Hematopoietic multipotent progenitor cell (in vitro differentiated cells): Measurements from ENCODE around the gene DMD. TPM values are rescaled to one million over a fixed set of nuclear protein-coding genes. Genes with fewer than 3 reads are reported as not detected.

ENCODE experiments used
- DNase-seq, 3 donors: peaks; one replicate each; pipeline ENCODE4 v3.0.0-alpha.2; 2011 to 2015; ENCODE audit warnings: low read depth in 2 of 3, low spot score in 2 of 3
- total RNA-seq: library from RNA; depleted of rRNA; stranded (reverse); fragments of >200 nt; gene quantifications from one replicate; pipeline ENCODE4 v1.2.3, GENCODE V29; 2012

The DMD gene
- total RNA-seq, 1 donor, result 0.54 TPM

GRCh38 chrX:31271615-31272471 lies 1939.5 kb downstream of the DMD start:
- no peak for DNase-seq

- DNase-seq, result no peak
These were observed 1941.4 kb downstream of the DMD start for GRCh38 chrX:31269914-31270313.

GRCh38 chrX:31268359-31268758 lies 1943.0 kb downstream of the DMD start:
- DNase-seq, result no peak

- DNase-seq, result peak in 2 of 3 donors; percentile 27 to 39
These were observed 1944.9 kb downstream of the DMD start for GRCh38 chrX:31266203-31267076.

- DNase-seq, result no peak
These were observed 1946.0 kb downstream of the DMD start for GRCh38 chrX:31265383-31265782.

- DNase-seq, result no peak
These were observed 1951.0 kb downstream of the DMD start for GRCh38 chrX:31260351-31260750.

GRCh38 chrX:31258166-31258565 lies 1953.2 kb downstream of the DMD start:
- no peak for DNase-seq

GRCh38 chrX:31255310-31256033 lies 1955.9 kb downstream of the DMD start:
- DNase-seq, result no peak

GRCh38 chrX:31252133-31252532 lies 1959.2 kb downstream of the DMD start:
- no peak for DNase-seq

- no peak for DNase-seq
These were observed 1960.0 kb downstream of the DMD start for GRCh38 chrX:31251336-31251735.

GRCh38 chrX:31245714-31246113 lies 1965.6 kb downstream of the DMD start:
- DNase-seq, result no peak

GRCh38 chrX:31243804-31244203 lies 1967.5 kb downstream of the DMD start:
- DNase-seq, result no peak

- DNase-seq, result peak in 1 of 3 donors; percentile 0
These were observed 1970.4 kb downstream of the DMD start for GRCh38 chrX:31240982-31241381.

- DNase-seq, result no peak
These were observed 1974.2 kb downstream of the DMD start for GRCh38 chrX:31237189-31237588.

GRCh38 chrX:31236231-31236630 lies 1975.1 kb downstream of the DMD start:
- no peak for DNase-seq

- DNase-seq, result no peak
These were observed 1977.3 kb downstream of the DMD start for GRCh38 chrX:31233941-31234496.

- no peak for DNase-seq
These were observed 1978.8 kb downstream of the DMD start for GRCh38 chrX:31232506-31232905.

- peak in 2 of 3 donors; percentile 46 to 82 for DNase-seq
These were observed 1982.4 kb downstream of the DMD start for GRCh38 chrX:31228909-31229308.

GRCh38 chrX:31228415-31228832 lies 1982.9 kb downstream of the DMD start:
- DNase-seq, result peak in 1 of 3 donors; percentile 1

- no peak for DNase-seq
These were observed 1984.1 kb downstream of the DMD start for GRCh38 chrX:31227250-31227649.

- no peak for DNase-seq
These were observed 1985.5 kb downstream of the DMD start for GRCh38 chrX:31225819-31226218.
